GM12875 (cell line): ENCODE data around the gene ARAP1.

Experiments
- H3K4me3 ChIP-seq: one replicate; pipeline ENCODE4 v1.5.1; 2011; ENCODE audit warnings: low read depth, low read length, control low read depth
- CTCF ChIP-seq: IDR thresholded peaks from 2 replicates; pipeline ENCODE4 v1.5.1; 2011; ENCODE audit warnings: low read depth, mild to moderate bottlenecking, control low read depth, inconsistent platforms, low read length, moderate library complexity, borderline replicate concordance; ENCODE audit not compliant: insufficient read depth

ARAP1 gene

GRCh38 chr11:72680624-72681158 is 71.5 kb downstream of the ARAP1 start:
- no peak for TF ChIP-seq CTCF

DNA sequence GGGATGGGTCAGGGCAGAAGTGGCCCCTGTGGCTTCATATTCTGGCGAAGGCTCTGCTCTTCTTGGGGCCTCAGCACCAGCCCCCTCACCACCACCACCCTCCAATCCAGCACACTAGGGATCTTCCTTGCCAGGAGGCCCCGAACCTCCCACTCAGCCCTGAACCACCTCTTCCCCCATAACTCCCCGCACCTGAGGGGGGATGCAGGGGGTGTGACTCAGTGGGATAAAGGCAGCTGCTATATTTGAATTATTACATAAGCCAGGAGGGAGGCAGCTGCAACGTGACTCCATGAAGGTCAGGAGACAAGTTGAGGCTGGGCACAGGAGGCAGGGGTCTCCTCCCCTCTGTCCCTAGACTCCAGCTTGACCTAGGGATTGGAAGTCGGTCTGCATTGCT is 72.3 kb downstream of the ARAP1 start:
- H3K4me3 ChIP-seq, result no peak overlapping the region
- TF ChIP-seq CTCF, result no peak

More at GRCh38 chr11:72680624-72681158, 71.5 kb downstream of the ARAP1 start:
- H3K4me3 ChIP-seq, result no peak overlapping the region

- H3K4me3 ChIP-seq, result no peak overlapping the region
- no peak for TF ChIP-seq CTCF
Measured at GRCh38 chr11:72678524-72678923, 73.7 kb downstream of the ARAP1 start.

DNA sequence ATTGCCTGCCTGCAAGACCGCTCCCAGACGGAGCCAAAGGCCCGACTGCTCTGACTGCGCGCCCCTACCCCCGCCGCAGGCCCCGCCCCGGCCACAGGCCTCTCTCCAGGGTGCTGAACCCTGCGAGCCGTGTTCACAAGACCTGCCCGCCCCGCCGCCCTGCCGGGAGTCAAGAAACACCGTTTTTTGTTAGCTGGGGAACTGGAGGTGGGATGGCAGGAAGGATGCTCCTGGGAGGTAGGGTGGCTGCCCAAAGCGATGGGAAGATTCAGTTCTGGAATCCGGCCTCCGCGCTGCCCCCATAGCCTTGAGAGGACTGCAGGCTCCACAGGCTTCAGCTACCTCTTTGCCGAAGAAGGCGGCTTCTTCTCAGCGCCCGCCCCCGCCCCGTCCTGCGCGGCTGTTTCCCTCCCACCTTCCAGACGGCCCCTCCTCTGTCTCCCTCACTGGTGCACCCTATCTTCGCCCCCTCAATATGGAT is 75.3 kb downstream of the ARAP1 start:
- no peak overlapping the region for H3K4me3 ChIP-seq
- TF ChIP-seq CTCF, result no peak

- no peak overlapping the region for H3K4me3 ChIP-seq
- no peak for TF ChIP-seq CTCF
Measured at GRCh38 chr11:72675221-72675620, 77.0 kb downstream of the ARAP1 start.

DNA sequence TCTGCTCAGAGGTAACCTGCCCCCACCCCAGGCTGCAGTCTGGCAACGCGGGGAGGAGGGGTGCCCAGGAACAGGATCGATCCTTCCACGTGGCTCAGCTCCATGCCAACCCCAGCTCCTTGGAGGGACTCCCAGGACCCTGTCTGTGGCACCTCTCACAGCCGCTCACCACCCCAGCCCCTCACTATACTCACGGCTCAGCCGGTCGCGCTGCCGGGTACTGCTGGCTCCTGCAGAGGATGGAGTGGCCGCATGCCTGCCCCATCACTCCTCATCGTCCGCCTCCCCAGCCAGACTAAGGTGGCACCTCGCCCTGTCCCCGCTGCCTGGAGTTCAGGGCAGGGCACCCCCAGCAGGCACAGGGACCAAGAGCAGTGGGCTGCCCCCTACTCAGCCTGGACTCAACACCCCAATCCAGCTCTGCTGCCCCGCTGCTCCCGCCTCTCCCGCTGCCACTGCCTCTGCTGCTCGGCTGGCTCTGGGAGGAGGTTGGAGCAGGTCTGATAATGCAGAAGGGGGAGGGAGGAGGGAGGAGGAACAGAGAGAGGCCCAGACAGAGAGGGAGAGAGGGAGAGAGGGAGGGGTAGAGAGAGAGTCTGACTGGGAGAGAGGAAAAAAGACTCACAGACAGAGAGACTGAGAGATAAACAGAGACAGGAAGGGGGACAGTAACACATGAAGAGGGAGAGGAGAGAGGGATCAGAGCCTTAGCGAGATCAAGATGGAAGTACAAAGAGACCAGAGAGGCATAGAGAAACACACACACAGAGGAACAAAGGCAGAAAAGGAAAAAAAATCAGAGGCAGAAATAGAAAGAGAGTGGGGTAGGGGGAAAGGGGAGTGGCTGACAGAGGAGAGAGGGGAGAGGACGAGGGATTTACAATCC is 78.0 kb downstream of the ARAP1 start, which contains the start of gene PDE2A:
Gene PDE2A (minus strand): TSS at position 480 of the 886 bp plus-strand sequence. CDS start 215 bp downstream, at position 265.
- no peak within 1 kb of the TSS for H3K4me3 ChIP-seq
- no peak for TF ChIP-seq CTCF

DNA sequence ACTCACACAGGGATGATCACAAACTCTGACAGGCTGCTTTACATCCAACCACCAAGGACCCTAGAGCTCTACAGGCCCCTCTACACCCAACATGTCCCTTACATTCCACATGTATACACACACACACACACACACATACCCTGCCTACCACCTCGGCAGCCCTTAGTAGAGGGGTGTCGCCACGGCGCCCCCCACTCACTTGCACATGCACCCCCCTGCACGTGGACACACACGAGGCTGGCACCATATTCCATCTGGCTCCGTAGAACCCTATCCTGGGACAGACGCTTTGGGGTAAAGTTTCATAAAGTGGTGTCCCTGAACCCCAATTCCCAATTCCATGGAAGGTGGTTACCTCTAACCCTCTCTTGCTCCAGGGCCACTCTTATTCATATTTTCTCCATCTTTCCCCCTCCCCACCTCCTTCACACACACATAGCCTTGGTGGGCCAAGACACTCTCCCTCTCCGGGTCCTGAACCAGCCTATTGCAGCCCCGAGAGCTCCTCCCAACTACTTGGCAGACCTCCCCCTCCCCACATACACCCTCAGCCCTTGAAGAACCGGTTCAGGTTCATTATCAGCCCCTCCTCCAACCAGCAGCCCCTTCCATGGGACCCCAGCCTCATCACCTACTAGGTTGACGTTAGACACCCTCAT is 78.8 kb downstream of the ARAP1 start:
- H3K4me3 ChIP-seq, result no peak overlapping the region
- TF ChIP-seq CTCF, result no peak
